Amniotic stem cell (primary cell): ENCODE results near the gene NHS.
A peak's percentile ranks its signal among the peaks of the same experiment; 100 is the strongest.

ENCODE experiments used
- DNase-seq: peaks from one replicate; lab custom pipeline; 2025; lab: John Stamatoyannopoulos, UW

The NHS gene

GRCh38 chrX:17374619-17375366 is at the start of gene NHS:
Gene NHS (plus strand): TSS chrX:17375200. CDS start chrX:17375758, 558 bp downstream.
- DNase-seq, result peak; percentile 44

- no peak for DNase-seq
Observed at GRCh38 chrX:17328837-17329236, 46.2 kb upstream of the NHS start.

- no peak for DNase-seq
Observed at GRCh38 chrX:17336377-17336776, 38.6 kb upstream of the NHS start.

DNA sequence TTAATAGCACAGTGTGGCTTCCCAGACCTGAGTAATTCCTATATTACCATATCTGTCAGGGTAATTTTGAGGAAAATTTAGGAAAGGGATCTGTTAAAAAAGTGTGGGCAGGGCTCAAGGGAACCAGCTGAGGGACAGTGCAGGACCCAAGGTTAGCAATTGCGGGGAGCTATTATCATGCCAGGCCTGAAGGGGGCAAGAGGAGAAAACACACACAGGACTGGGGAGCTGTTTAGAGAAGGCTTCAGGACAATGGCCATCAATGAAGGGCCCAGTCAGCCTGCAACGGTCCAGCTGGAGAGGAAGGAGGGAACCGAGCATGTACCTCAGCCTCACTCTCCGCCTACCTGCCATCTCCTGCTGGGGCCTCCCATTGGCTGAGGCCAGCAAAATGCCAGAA is 19.0 kb upstream of the NHS start:
- DNase-seq, result no peak

- DNase-seq, result no peak
Observed at GRCh38 chrX:17359500-17359899, 15.5 kb upstream of the NHS start.

DNA sequence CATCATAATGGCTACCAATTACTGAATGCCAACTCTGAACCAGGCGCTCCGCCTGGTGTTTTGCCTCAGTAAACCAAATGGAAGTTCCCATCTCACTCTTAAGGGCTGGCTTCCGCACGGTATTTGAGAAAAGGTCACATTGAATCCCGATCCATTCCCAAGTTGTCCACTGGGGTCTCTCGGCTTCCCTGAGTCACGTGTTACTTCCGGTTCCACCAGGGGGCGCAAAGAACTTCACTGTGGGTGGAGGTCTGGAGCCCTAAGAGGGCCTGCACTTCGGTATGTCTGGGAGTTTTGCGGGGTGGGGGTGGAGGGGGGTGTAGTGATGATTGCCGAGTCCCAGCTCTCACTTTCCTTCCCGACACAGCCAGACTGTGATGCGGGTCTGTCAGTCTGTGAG is 13.4 kb upstream of the NHS start:
- no peak for DNase-seq

- DNase-seq, result no peak
Observed at GRCh38 chrX:17368002-17368401, 7.0 kb upstream of the NHS start.

DNA sequence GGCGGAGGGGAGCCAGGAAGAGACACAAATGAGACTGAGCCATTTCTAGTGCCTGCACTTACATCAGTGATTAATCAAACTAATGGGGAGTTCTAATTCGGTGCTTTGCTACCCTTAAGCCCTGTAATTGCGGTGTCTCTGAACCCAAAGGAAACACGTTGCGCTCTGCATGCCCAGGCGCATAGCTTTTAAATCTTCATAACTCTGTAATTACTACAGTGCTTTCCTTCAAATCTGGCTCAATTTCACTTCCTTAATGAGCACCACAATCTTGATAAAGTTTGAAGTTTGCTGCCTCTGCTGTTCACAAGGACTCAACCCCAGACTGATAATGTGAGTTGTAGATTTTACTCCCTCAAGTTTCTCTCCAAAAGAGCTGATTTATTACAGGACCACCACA is 5.7 kb upstream of the NHS start:
- no peak for DNase-seq

DNA sequence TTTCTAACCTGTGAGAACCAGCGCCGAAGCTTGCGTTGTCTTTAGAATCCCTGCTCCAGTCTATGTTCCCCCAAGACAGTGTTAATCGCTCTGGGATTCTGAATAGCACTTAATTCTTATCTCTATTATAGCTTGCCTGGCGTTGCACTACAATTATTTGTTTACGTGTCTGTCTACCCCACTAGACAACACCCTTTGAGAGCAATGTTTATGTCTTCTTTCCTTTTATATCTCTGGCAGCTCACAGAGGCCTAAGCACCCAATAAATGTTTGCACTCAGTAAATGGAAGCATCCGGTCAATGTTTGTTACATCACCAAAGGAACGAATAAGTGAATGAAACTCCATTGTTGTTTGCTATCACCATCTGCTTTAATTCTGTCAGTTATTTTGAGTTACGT is 4.8 kb upstream of the NHS start:
- no peak for DNase-seq

GRCh38 chrX:17372052-17372451 is 2.9 kb upstream of the NHS start:
- DNase-seq, result no peak

GRCh38 chrX:17373337-17373736 is 1.7 kb upstream of the NHS start:
- no peak for DNase-seq

GRCh38 chrX:17375367-17375636 is 302 bp downstream of the NHS start:
- DNase-seq, result no peak

DNA sequence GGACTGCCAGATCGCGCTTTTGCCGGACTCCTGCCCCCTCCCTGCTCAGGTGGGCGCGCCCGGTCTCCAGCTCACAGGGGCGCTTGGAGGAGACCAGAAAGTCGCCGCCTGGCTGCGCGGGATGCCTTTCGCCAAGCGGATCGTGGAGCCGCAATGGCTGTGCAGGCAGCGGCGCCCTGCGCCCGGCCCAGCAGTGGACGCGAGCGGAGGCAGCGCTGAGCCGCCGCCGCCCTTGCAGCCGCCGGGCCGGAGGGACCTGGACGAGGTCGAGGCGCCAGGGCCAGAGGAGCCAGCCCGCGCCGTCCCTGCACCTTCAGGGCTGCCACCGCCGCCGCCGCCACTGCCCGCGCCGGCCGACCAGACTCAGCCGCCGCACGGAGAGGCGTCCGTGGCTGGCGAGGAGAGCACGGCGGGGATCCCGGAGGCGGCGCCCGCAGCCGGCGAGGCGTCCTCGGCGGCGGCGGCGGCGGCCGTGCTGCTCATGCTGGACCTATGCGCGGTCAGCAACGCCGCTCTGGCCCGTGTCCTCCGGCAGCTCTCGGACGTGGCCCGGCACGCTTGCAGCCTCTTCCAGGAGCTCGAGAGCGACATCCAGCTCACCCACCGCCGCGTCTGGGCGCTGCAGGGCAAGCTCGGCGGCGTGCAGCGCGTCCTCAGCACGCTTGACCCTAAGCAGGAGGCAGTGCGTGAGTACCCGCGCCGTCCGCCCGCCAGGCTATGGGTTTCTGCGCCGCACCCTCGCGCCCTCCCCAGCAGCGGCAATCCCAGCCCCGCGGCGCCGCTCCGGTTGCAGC is 834 bp downstream of the NHS start:
- DNase-seq, result peak; percentile 5

- DNase-seq, result no peak
Observed at GRCh38 chrX:17376431-17377077, 1.6 kb downstream of the NHS start.

GRCh38 chrX:17377091-17377717 is 2.2 kb downstream of the NHS start:
- no peak for DNase-seq

DNA sequence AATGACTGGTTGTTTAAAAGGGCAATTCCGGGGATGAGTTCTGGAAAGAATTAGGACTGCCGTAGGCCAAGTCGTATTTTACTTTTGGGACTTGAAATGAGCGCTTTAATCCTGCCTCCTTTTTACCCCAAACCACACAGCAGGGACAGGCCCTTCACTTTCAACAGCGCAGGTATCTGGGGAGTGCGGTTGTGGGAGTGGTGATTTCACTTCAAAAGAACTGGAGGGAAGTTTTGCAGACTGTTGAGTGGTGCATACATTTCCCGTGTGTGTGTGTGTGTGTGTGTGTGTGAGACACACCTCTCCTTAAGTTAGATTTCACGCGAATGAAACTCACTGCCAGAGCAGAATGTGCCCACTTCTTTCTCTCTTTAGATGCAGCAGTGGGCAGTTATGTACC is 2.8 kb downstream of the NHS start:
- DNase-seq, result no peak

DNA sequence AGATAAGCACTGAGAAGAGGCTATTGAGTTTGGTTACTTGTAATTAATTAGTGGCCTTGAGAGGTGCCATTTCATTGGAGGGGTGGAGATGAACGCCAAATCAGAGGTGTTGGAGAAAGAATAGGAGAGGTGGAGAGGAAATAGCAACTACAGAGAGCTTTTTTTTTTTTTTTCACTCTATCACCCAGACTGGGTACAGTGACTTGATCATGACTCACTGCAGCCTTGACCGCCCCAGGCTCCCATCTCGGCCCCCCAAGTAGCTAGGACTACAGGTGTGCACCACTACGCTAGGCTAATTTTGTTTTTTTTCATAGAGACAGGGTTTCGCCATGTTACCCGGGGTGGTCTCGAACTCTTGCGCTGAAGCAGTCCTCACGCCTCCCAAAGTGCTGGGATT is 5.2 kb downstream of the NHS start:
- DNase-seq, result no peak

GRCh38 chrX:17390419-17390850 is 15.4 kb downstream of the NHS start:
- DNase-seq, result no peak

DNA sequence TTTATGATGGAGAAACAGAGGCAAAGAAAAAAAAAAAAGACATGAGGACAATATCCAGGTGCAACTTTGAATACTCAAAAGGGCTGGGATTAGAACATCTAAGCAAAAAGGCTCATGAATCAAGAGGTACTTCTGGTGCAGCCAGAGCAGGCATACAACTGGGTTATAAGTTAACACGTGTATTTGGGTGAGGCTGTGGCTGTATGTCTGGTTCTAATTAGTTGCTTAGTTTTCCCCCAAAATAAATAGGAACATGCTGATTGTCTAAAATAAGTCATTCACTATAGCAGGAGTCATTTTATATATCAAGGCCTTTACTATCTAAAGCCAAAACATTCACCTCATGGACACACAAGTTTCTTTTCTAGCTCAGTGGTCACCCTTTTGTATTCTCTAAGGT is 20.2 kb downstream of the NHS start:
- DNase-seq, result no peak

DNA sequence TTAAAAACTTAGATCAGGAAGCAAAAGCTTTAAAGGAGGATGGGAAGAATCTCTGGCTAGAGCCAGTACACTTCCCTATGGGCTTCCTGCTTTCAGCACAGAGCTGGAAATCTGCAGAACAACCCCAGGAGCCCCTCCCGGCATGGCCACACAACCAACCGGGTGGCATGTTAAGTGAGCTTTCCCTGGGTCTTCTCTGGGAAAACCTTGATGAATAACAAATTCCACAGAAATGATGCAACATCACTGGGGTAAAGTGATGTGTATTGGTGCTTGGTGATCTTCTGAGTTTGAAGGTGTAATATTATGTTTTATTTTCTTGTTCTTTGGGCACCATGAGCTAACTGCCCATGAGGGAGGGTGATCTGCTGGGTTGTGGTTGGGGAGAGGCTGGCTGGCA is 22.1 kb downstream of the NHS start:
- DNase-seq, result no peak

DNA sequence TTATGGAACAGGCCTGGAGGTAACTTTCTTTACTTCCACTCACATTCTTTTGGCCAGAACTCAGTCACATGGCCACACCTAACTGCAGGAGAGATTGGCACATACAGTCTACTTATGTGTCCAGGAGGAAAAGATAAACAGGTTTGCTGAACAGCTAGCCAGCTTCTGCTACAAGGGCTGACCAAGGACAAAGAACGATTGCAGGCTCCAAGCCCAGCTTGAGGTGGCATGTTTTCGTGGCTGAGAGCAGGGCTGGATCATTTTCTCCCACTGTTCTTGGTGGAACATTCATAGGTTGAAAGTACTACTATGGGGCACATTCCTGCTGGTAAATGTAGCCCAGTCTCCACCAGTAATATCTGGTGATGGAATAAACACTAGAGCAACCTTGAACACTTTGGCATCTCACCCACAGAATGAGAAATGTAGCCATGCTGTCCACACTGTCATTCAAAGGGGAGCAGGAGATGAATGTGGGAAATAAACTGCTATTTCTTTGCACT is 28.2 kb downstream of the NHS start:
- no peak for DNase-seq

DNA sequence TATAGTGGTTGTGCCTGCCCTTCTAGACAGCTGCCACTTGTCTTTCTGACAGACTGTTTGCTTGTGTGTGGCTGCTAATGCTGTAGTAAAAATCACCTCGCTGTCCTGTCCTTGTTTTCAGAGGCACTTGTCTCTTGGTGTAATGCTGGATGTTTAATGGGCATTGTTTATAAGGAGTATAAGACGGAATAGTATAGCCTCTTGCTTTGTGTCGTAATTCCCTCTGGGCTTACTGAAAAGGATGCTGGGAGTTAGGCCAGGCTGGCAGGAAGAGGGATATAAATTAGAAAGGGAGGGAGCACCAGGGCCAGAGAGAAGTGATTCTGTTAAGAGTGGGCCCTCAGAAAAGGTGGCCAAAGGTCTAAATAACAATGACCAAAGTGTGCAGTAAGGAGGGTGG is 29.0 kb downstream of the NHS start:
- DNase-seq, result no peak
